Ishikawa (cell line): ENCODE measurements around the gene HOXA6.
A peak's percentile ranks its signal among the peaks of the same experiment; 100 is the strongest.

Experiments used
- CEBPB ChIP-seq: IDR thresholded peaks from 2 replicates; pipeline ENCODE4 v1.6.1; 2012
- CREB1 ChIP-seq: IDR thresholded peaks from 2 replicates; pipeline ENCODE4 v1.6.1; 2012; ENCODE audit warnings: low read depth
- EGR1 ChIP-seq: IDR thresholded peaks from 2 replicates; pipeline ENCODE4 v1.6.1; 2012
- EP300 ChIP-seq: IDR thresholded peaks from 2 replicates; pipeline ENCODE4 v1.6.1; 2012; ENCODE audit warnings: borderline replicate concordance
- FOXM1 ChIP-seq: IDR thresholded peaks from 2 replicates; pipeline ENCODE4 v1.6.1; 2012; ENCODE audit warnings: low read depth, borderline replicate concordance
- MAX ChIP-seq: IDR thresholded peaks from 2 replicates; pipeline ENCODE4 v1.6.1; 2012
- NFIC ChIP-seq: IDR thresholded peaks from 2 replicates; pipeline ENCODE4 v1.6.1; 2012
- TAF1 ChIP-seq: IDR thresholded peaks from 2 replicates; pipeline ENCODE4 v1.6.1; 2012; ENCODE audit warnings: low read depth, mild to moderate bottlenecking
- TCF12 ChIP-seq: IDR thresholded peaks from 2 replicates; pipeline ENCODE4 v1.6.1; 2012; ENCODE audit warnings: low read depth
- YY1 ChIP-seq: IDR thresholded peaks from 2 replicates; pipeline ENCODE4 v1.6.1; 2012; ENCODE audit warnings: low read depth
- ZBTB7A ChIP-seq: IDR thresholded peaks from 2 replicates; pipeline ENCODE4 v1.6.1; 2012; ENCODE audit warnings: low read depth
- TF ChIP-seq, protein P1 (sequence below): IDR thresholded peaks from 2 replicates; pipeline ENCODE4 v1.6.1; 2012; ENCODE audit warnings: low read depth, mild to moderate bottlenecking
- TF ChIP-seq, protein P2 (sequence below): IDR thresholded peaks from 2 replicates; pipeline ENCODE4 v1.6.1; 2012

- TF ChIP-seq, protein P1, sequence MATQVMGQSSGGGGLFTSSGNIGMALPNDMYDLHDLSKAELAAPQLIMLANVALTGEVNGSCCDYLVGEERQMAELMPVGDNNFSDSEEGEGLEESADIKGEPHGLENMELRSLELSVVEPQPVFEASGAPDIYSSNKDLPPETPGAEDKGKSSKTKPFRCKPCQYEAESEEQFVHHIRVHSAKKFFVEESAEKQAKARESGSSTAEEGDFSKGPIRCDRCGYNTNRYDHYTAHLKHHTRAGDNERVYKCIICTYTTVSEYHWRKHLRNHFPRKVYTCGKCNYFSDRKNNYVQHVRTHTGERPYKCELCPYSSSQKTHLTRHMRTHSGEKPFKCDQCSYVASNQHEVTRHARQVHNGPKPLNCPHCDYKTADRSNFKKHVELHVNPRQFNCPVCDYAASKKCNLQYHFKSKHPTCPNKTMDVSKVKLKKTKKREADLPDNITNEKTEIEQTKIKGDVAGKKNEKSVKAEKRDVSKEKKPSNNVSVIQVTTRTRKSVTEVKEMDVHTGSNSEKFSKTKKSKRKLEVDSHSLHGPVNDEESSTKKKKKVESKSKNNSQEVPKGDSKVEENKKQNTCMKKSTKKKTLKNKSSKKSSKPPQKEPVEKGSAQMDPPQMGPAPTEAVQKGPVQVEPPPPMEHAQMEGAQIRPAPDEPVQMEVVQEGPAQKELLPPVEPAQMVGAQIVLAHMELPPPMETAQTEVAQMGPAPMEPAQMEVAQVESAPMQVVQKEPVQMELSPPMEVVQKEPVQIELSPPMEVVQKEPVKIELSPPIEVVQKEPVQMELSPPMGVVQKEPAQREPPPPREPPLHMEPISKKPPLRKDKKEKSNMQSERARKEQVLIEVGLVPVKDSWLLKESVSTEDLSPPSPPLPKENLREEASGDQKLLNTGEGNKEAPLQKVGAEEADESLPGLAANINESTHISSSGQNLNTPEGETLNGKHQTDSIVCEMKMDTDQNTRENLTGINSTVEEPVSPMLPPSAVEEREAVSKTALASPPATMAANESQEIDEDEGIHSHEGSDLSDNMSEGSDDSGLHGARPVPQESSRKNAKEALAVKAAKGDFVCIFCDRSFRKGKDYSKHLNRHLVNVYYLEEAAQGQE = no peak
- TF ChIP-seq TAF1 (peak; percentile 62; the same call in 1 of the 2 replicates), EP300 (peak; percentile 35), EGR1 (no peak; the same call in 1 of the 2 replicates), MAX (peak; percentile 71), FOXM1 (no peak), ZBTB7A (no peak), YY1 (peak; percentile 58; the same call in 1 of the 2 replicates), CEBPB (no peak), NFIC (peak; percentile 50), CREB1 (no peak), TCF12 (no peak)
- TF ChIP-seq, protein P2, sequence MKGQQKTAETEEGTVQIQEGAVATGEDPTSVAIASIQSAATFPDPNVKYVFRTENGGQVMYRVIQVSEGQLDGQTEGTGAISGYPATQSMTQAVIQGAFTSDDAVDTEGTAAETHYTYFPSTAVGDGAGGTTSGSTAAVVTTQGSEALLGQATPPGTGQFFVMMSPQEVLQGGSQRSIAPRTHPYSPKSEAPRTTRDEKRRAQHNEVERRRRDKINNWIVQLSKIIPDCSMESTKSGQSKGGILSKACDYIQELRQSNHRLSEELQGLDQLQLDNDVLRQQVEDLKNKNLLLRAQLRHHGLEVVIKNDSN = no peak; the same call in 1 of the 2 replicates
Observed at GRCh38 chr7:27173511-27173955, 26.0 kb upstream of the HOXA6 start.
